Muscle layer of colon (tissue), 2 donors: Measurements from ENCODE around the gene CTNNA2.
"Not testable (repeated sequence)": the region's sequence is repeated elsewhere in the genome, so short reads cannot be mapped to it uniquely, and the experiment has no call there.

Experiments used
- H3K27ac ChIP-seq: one replicate; pipeline ENCODE4 v1.7.0; 2013; ENCODE audit warnings: low read depth, mild to moderate bottlenecking, low read length, moderate library complexity
- H3K27me3 ChIP-seq, 2 donors: one replicate each; pipeline ENCODE4 v1.7.0; 2013; ENCODE audit warnings: low read length in 2 of 2, mild to moderate bottlenecking in 2 of 2; ENCODE audit not compliant: insufficient read depth in 2 of 2, control insufficient read depth in 1 of 2
- H3K36me3 ChIP-seq: one replicate; pipeline ENCODE4 v1.7.0; 2013; ENCODE audit warnings: mild to moderate bottlenecking, low read length; ENCODE audit not compliant: insufficient read depth
- H3K4me1 ChIP-seq: one replicate; pipeline ENCODE4 v1.7.0; 2013; ENCODE audit warnings: mild to moderate bottlenecking, low read length; ENCODE audit not compliant: insufficient read depth
- H3K4me3 ChIP-seq, 2 donors: one replicate each; pipeline ENCODE4 v1.7.0; 2013; ENCODE audit warnings: low read length in 2 of 2, low read depth in 1 of 2, mild to moderate bottlenecking in 1 of 2, moderate library complexity in 1 of 2
- H3K9ac ChIP-seq: one replicate; pipeline ENCODE4 v1.7.0; 2013; ENCODE audit warnings: low read length
- H3K9me3 ChIP-seq: one replicate; pipeline ENCODE4 v1.7.0; 2013; ENCODE audit warnings: mild to moderate bottlenecking, low read length
- donor health status: abdominal sarcoma.
- donor health status: Adenocarcinoma of cecum.

Gene CTNNA2

GRCh38 chr2:80193566-80193965 is 680.7 kb downstream of the CTNNA2 start:
- no peaks in the 10 kb centered on the region for H3K4me1 ChIP-seq
- H3K4me3 ChIP-seq, result no peak overlapping the region
- no peaks in the 10 kb centered on the region for H3K36me3 ChIP-seq
- no peak overlapping the region for H3K27ac ChIP-seq
- no peaks in the 10 kb centered on the region for H3K27me3 ChIP-seq
- no peak overlapping the region for H3K9ac ChIP-seq
- H3K9me3 ChIP-seq, result no peaks in the 10 kb centered on the region

DNA sequence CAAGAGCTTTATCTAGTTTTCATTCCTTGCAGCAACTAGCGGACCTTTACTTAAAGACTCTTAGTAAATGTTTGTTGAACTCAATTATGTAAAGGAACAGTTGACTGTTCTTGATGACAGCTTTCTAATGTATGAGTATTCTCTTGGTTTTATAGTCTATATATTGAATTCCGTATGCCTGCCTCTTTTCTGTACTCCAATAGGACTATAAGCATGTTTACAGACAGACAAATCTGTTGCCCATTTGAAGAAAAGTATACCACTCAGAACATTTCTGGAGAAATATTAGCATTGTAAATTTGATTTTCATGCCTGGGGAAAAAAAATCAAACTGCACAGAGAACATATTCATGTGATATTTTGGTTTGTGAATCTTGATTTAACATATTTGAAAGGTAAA is 682.2 kb downstream of the CTNNA2 start:
- Histone ChIP-seq H3K9me3 (no peaks in the 10 kb centered on the region), H3K27ac (no peak overlapping the region), H3K4me3 (no peak overlapping the region), H3K27me3 (no peaks in the 10 kb centered on the region), H3K36me3 (no peaks in the 10 kb centered on the region), H3K9ac (no peak overlapping the region), H3K4me1 (no peaks in the 10 kb centered on the region)

GRCh38 chr2:80198042-80198441 is 685.2 kb downstream of the CTNNA2 start:
- H3K27ac ChIP-seq, result no peak overlapping the region
- H3K4me3 ChIP-seq, result no peak overlapping the region
- no peaks in the 10 kb centered on the region for H3K36me3 ChIP-seq
- H3K9me3 ChIP-seq, result no peaks in the 10 kb centered on the region
- no peak overlapping the region for H3K9ac ChIP-seq
- no peaks in the 10 kb centered on the region for H3K27me3 ChIP-seq
- no peaks in the 10 kb centered on the region for H3K4me1 ChIP-seq

- Histone ChIP-seq H3K36me3 (no peaks in the 10 kb centered on the region), H3K9me3 (no peaks in the 10 kb centered on the region), H3K27me3 (no peaks in the 10 kb centered on the region), H3K27ac (no peak overlapping the region), H3K9ac (no peak overlapping the region), H3K4me3 (no peak overlapping the region), H3K4me1 (no peaks in the 10 kb centered on the region)
Measured at GRCh38 chr2:80199504-80199903, 686.7 kb downstream of the CTNNA2 start.

DNA sequence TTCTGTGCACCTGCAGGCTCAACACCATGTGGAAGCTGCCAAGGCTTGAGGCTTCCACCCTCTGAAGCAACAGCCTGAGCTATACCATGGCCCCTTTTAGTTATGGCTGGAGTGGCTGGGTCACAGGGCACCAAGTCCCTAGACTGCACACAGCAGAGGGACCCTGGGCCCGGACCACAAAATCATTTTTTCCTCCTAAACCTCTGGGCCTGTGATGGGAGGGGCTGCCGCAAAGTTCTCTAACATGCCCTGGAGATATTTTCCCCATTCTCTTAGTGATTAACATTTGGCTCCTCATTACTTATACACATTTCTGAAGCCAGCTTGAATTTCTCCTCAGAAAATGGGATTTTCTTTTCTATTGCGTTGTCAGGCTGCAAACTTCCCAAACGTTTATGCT is 691.1 kb downstream of the CTNNA2 start:
- not testable (repeated sequence) for H3K9ac ChIP-seq, H3K36me3 ChIP-seq, H3K4me3 ChIP-seq, H3K4me1 ChIP-seq, H3K27me3 ChIP-seq, H3K27ac ChIP-seq, H3K9me3 ChIP-seq

GRCh38 chr2:80205498-80205897 is 692.6 kb downstream of the CTNNA2 start:
- Histone ChIP-seq H3K9me3 (no peaks in the 10 kb centered on the region), H3K36me3 (no peaks in the 10 kb centered on the region), H3K27me3 (no peaks in the 10 kb centered on the region), H3K4me3 (no peak overlapping the region), H3K4me1 (no peaks in the 10 kb centered on the region), H3K27ac (no peak overlapping the region), H3K9ac (no peak overlapping the region)

DNA sequence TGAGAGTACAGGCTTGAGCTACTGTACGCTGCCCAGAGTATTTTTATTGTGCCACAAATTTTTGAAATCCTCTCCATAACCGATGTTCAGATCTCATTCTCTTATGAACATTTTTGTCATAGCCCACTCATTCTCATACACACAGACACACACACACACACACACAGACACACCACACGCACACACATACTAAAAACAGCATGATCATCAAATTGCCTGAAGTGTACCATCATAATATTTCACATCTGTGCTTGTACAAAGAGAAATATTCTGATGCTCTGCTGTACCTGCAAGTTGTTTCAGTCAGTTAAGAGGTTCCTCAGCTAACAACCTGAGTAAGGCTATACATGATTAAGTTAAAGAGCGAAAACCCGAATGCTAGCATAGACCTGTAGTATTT is 696.6 kb downstream of the CTNNA2 start:
- no peak overlapping the region for H3K27ac ChIP-seq
- no peaks in the 10 kb centered on the region for H3K27me3 ChIP-seq
- H3K36me3 ChIP-seq, result no peaks in the 10 kb centered on the region
- H3K4me3 ChIP-seq, result no peak overlapping the region
- H3K9me3 ChIP-seq, result no peaks in the 10 kb centered on the region
- no peak overlapping the region for H3K9ac ChIP-seq
- no peaks in the 10 kb centered on the region for H3K4me1 ChIP-seq

- no peaks in the 10 kb centered on the region for H3K4me1 ChIP-seq
- H3K27me3 ChIP-seq, result no peaks in the 10 kb centered on the region
- no peak overlapping the region for H3K27ac ChIP-seq
- H3K36me3 ChIP-seq, result no peaks in the 10 kb centered on the region
- no peak overlapping the region for H3K9ac ChIP-seq
- H3K9me3 ChIP-seq, result no peaks in the 10 kb centered on the region
- no peak overlapping the region for H3K4me3 ChIP-seq
Measured at GRCh38 chr2:80217446-80217845, 704.6 kb downstream of the CTNNA2 start.

GRCh38 chr2:80222644-80223043 is 709.8 kb downstream of the CTNNA2 start:
- Histone ChIP-seq H3K4me3 (no peak overlapping the region), H3K4me1 (no peaks in the 10 kb centered on the region), H3K36me3 (no peaks in the 10 kb centered on the region), H3K9ac (no peak overlapping the region), H3K27ac (no peak overlapping the region), H3K9me3 (no peaks in the 10 kb centered on the region), H3K27me3 (no peaks in the 10 kb centered on the region)

DNA sequence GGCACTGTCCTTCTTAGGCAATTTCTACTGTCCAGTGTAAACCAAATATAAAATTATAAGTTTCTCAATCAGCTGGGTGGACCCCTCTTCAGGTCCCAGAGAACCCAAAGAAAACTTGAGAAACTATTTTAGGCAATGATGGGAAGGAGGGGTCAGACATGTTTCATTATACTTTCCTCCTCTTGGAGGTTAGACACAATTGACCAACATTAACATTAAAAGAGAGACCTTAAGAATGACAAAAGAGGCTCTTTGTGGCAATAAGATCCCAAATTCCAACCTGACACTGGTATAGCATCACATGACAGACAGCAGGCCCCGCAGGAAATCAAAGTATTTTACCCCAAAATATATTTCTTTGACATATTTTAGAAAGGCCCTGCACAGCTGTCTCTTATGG is 718.6 kb downstream of the CTNNA2 start:
- Histone ChIP-seq H3K27me3 (no peaks in the 10 kb centered on the region), H3K4me3 (no peak overlapping the region), H3K27ac (no peak overlapping the region), H3K9ac (no peak overlapping the region), H3K9me3 (no peaks in the 10 kb centered on the region), H3K36me3 (no peaks in the 10 kb centered on the region), H3K4me1 (no peaks in the 10 kb centered on the region)

DNA sequence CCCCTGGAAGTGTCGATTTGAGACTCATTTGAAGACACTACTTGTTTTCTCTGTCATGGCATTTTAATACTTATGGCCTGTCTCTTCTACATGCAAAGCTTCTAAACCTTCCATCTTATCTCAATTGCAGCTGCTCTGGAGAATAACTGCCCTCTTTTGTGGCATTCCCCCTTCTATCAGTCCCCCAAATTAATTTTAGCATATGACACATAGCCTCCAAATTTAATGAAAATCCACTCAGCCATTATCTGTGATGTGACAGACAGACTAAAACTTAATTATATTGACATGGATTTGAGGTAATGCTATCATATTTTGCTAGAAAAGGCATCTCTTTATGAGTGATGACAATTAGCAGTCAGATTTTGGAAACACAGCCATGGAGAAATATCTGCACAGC is 720.5 kb downstream of the CTNNA2 start:
- no peak overlapping the region for H3K4me3 ChIP-seq
- no peaks in the 10 kb centered on the region for H3K27me3 ChIP-seq
- H3K9ac ChIP-seq, result no peak overlapping the region
- H3K27ac ChIP-seq, result no peak overlapping the region
- H3K4me1 ChIP-seq, result no peaks in the 10 kb centered on the region
- H3K9me3 ChIP-seq, result no peaks in the 10 kb centered on the region
- no peaks in the 10 kb centered on the region for H3K36me3 ChIP-seq

DNA sequence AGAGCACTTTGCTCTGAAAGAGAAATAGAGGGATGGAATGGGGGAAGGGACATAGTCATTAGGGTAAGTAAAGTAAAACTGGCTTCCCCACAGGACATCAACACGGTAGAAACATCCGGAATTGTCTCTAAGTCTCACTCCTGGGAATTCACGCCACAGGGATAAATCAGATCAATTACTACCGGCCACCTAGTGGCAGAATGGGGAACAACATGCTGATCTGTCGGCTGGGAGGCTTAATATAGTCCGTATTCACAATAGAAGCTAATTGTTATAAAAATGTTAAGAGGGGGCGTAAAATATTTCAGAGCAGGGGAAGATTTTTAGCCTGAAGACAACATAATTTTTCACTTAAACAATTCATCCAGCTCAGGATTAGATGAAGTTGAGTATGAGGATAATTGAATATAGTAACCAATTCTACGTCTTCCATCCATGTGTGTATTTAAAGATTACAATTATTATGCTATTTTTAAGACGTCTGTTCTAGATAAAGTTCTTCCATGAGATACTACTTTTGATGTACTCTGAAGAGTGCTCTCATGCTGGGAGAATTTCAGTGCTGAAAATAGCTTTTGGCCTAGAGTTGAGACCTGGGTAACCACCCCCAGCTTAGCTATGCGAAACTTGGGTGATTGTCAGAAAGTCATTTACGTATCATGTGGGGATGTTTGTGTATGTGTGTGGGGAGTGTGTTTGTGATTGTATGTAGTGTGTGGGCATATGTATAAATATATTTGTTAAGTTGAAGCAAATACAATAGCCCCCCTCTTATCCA is 726.0 kb downstream of the CTNNA2 start:
- peaks cover 13% of the 10 kb centered on the region for H3K4me1 ChIP-seq
- no peak overlapping the region for H3K9ac ChIP-seq
- no peaks in the 10 kb centered on the region for H3K9me3 ChIP-seq
- no peaks in the 10 kb centered on the region for H3K27me3 ChIP-seq
- H3K36me3 ChIP-seq, result no peaks in the 10 kb centered on the region
- H3K4me3 ChIP-seq, result no peak overlapping the region
- H3K27ac ChIP-seq, result no peak overlapping the region
